ENCODE results near the gene EFNA4. TPM values are rescaled to one million over a fixed set of nuclear protein-coding genes. Genes with fewer than 3 reads are reported as not detected.

EFNA4 gene
- total and polyA plus RNA-seq, 2 of the 8 experiments (the other 6 are each of a cell fraction or from before 2014, with no cell fraction given): 21.9 to 23.9 TPM

GRCh38 chr1:155083052-155083541, 19.6 kb downstream of the EFNA4 start (continued):
- no peak for TF ChIP-seq POLR2AphosphoS5 (IDR thresholded peaks at IDR 0.05; ENCODE audit: low read depth, low read length)
- no peak for TF ChIP-seq BCL11A (IDR thresholded peaks at IDR 0.05; ENCODE audit: low read depth in 2 of 2, low read length in 2 of 2)
- no peak for TF ChIP-seq CBX8 (IDR thresholded peaks at IDR 0.05; ENCODE audit: borderline replicate concordance, low read depth, low read length)
- no peak for TF ChIP-seq KDM4A (IDR thresholded peaks at IDR 0.05; ENCODE audit: low read depth, low read length, severe bottlenecking)
- TF ChIP-seq TBP (IDR thresholded peaks at IDR 0.05; ENCODE audit: low read depth, low read length): no peak
- no peak for TF ChIP-seq HDAC6 (IDR thresholded peaks at IDR 0.05; ENCODE audit: low read depth, low read length)
- no peak for TF ChIP-seq ZNF274 (IDR thresholded peaks at IDR 0.05; ENCODE audit: borderline replicate concordance, extremely low read depth, low read length)
- no peak for TF ChIP-seq SUZ12 (IDR thresholded peaks at IDR 0.05; ENCODE audit: low read length)

All from H1 (cell line).